HL-60 (cell line): ENCODE results near the gene PIK3R4.

Experiments used
- DNase-seq, 2 experiments: peaks; one replicate each; pipeline ENCODE4 v3.0.0-alpha.2; 2010 to 2020; ENCODE audit warnings: low read depth in 1 of 2, low spot score in 1 of 2
- H3K27ac ChIP-seq: fragments of 250-450 bp; sonication (Bioruptor Pico); replicated peaks from 2 replicates; pipeline ENCODE4 v1.5.1; 2020; ENCODE audit warnings: mild to moderate bottlenecking, moderate library complexity
- H3K27me3 ChIP-seq: fragments of 250-450 bp; sonication (Bioruptor Pico); 2 replicates; pipeline ENCODE4 v1.5.1; 2021; ENCODE audit warnings: mild to moderate bottlenecking, moderate library complexity; ENCODE audit not compliant: insufficient read depth, poor library complexity, severe bottlenecking
- H3K4me3 ChIP-seq: replicated peaks from 2 replicates; pipeline ENCODE4 v1.5.1; 2011; ENCODE audit warnings: mild to moderate bottlenecking, control low read depth, low read length; ENCODE audit not compliant: insufficient read depth
- GABPA ChIP-seq: IDR thresholded peaks from 2 replicates; pipeline ENCODE4 v1.6.1; 2012; ENCODE audit warnings: low read depth
- POLR2AphosphoS5 ChIP-seq: IDR thresholded peaks from 2 replicates; pipeline ENCODE4 v1.6.1; 2012; ENCODE audit warnings: low read depth
- SPI1 ChIP-seq: IDR thresholded peaks from 2 replicates; pipeline ENCODE4 v1.6.1; 2012; ENCODE audit warnings: low read depth, mild to moderate bottlenecking, borderline replicate concordance
- TF ChIP-seq, protein P1 (sequence below): IDR thresholded peaks from one replicate; pipeline ENCODE4 v1.5.1; 2011; ENCODE audit warnings: low read length, control low read depth, inconsistent platforms; ENCODE audit not compliant: insufficient read depth
- TF ChIP-seq, protein P2 (sequence below): IDR thresholded peaks from 2 replicates; pipeline ENCODE4 v1.6.1; 2012; ENCODE audit warnings: low read depth; ENCODE audit not compliant: insufficient replicate concordance

Gene PIK3R4

DNA sequence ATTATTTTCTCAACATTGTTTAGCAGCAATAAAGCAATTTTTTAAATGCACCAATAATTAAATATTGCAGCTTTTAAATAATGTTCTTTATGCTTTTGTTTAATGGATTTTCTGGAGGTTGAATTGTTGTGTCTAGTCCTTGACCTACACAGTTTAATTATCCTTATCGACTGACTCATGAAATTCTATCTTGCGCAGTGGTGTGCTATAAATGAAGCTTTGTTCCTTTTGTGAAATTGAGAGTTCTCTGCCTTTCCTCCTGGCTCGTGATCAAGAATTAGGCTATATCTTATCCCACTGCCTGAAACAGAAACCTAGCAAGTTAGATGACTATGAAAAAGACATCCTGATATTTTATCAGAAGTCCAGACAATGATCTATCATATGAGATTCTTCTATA is 37.0 kb upstream of the PIK3R4 start:
- H3K27me3 ChIP-seq, result no peaks in the 10 kb centered on the region
- no peak overlapping the region for H3K27ac ChIP-seq
- no peak for TF ChIP-seq POLR2AphosphoS5
- no peak for TF ChIP-seq GABPA
- TF ChIP-seq SPI1, result no peak
- TF ChIP-seq, protein P1, sequence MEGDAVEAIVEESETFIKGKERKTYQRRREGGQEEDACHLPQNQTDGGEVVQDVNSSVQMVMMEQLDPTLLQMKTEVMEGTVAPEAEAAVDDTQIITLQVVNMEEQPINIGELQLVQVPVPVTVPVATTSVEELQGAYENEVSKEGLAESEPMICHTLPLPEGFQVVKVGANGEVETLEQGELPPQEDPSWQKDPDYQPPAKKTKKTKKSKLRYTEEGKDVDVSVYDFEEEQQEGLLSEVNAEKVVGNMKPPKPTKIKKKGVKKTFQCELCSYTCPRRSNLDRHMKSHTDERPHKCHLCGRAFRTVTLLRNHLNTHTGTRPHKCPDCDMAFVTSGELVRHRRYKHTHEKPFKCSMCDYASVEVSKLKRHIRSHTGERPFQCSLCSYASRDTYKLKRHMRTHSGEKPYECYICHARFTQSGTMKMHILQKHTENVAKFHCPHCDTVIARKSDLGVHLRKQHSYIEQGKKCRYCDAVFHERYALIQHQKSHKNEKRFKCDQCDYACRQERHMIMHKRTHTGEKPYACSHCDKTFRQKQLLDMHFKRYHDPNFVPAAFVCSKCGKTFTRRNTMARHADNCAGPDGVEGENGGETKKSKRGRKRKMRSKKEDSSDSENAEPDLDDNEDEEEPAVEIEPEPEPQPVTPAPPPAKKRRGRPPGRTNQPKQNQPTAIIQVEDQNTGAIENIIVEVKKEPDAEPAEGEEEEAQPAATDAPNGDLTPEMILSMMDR, result no peak
- TF ChIP-seq, protein P2, sequence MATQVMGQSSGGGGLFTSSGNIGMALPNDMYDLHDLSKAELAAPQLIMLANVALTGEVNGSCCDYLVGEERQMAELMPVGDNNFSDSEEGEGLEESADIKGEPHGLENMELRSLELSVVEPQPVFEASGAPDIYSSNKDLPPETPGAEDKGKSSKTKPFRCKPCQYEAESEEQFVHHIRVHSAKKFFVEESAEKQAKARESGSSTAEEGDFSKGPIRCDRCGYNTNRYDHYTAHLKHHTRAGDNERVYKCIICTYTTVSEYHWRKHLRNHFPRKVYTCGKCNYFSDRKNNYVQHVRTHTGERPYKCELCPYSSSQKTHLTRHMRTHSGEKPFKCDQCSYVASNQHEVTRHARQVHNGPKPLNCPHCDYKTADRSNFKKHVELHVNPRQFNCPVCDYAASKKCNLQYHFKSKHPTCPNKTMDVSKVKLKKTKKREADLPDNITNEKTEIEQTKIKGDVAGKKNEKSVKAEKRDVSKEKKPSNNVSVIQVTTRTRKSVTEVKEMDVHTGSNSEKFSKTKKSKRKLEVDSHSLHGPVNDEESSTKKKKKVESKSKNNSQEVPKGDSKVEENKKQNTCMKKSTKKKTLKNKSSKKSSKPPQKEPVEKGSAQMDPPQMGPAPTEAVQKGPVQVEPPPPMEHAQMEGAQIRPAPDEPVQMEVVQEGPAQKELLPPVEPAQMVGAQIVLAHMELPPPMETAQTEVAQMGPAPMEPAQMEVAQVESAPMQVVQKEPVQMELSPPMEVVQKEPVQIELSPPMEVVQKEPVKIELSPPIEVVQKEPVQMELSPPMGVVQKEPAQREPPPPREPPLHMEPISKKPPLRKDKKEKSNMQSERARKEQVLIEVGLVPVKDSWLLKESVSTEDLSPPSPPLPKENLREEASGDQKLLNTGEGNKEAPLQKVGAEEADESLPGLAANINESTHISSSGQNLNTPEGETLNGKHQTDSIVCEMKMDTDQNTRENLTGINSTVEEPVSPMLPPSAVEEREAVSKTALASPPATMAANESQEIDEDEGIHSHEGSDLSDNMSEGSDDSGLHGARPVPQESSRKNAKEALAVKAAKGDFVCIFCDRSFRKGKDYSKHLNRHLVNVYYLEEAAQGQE, result no peak
- DNase-seq, result no peak
- H3K4me3 ChIP-seq, result no peak overlapping the region

DNA sequence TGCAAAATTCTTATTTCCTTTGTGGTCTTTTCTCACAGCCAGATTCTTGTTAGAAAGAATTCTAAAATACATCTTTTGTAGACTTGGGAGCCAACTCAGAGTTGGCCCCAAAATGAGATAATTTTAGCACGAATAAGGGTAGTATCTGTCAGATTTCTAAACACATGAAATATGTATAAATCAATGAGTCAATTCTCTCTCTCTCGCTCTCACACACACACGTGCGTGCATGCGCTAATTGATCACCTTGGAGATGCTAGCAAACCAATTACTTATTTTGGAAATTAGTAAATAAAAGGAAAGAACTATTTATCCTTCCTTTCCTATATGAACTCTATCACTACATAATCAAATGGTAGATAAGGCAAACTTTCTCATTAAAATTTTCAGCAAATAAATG is 32.9 kb upstream of the PIK3R4 start:
- H3K27me3 ChIP-seq, result no peaks in the 10 kb centered on the region
- TF ChIP-seq SPI1, result no peak
- TF ChIP-seq, protein P2, result no peak
- no peak for TF ChIP-seq GABPA
- no peak for TF ChIP-seq POLR2AphosphoS5
- TF ChIP-seq, protein P1, result no peak
- no peak overlapping the region for H3K4me3 ChIP-seq
- H3K27ac ChIP-seq, result no peak overlapping the region
- no peak for DNase-seq

DNA sequence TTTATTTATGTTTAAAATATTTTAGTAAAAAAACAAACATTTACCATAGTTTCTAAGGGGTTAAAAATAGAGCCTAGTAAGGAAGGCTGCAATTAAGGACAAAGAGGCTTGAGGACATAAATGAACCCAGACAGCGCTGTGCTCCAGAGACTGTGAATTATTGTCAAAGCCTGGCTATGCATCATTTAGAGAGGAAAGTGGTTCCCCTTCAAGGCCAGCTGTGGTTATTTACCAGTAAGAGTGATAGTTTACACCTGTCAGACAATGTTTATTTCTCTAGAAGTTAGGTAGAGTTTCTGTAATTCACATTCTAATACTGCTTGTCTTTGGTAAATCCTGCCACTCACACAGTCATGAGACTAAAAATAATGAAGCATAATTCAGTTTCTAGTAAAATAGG is 32.4 kb upstream of the PIK3R4 start:
- Histone ChIP-seq H3K27ac (no peak overlapping the region), H3K4me3 (no peak overlapping the region), H3K27me3 (no peaks in the 10 kb centered on the region)
- DNase-seq, result no peak
- TF ChIP-seq, protein P1, result no peak
- TF ChIP-seq, protein P2, result no peak
